ENCODE results near the gene KASH5. TPM values are rescaled to one million over a fixed set of nuclear protein-coding genes. Genes with fewer than 3 reads are reported as not detected.
"Not testable (repeated sequence)": the region's sequence is repeated elsewhere in the genome, so short reads cannot be mapped to it uniquely, and the experiment has no call there.

Gene KASH5
- total RNA-seq, 1 experiment from 2014 or later = 0.42 TPM

- TF ChIP-seq AR (CRISPR knock-in tag; IDR thresholded peaks at IDR 0.05) (no peak), ZNF317 (CRISPR knock-in tag; IDR thresholded peaks at IDR 0.05; ENCODE audit: borderline replicate concordance, low read depth) (no peak), ZBTB21 (CRISPR knock-in tag; IDR thresholded peaks at IDR 0.05; ENCODE audit: borderline replicate concordance) (no peak), JUN (CRISPR knock-in tag; IDR thresholded peaks at IDR 0.05) (no peak), NR1H2 (CRISPR knock-in tag; IDR thresholded peaks at IDR 0.05) (no peak), TEAD4 (CRISPR knock-in tag; IDR thresholded peaks at IDR 0.05) (no peak), NFYB (CRISPR knock-in tag; conservative IDR thresholded peaks at IDR 0.05; ENCODE audit: low read depth) (no peak)
Measured at GRCh38 chr19:49368711-49369358, 19.2 kb upstream of the KASH5 start (continued).

DNA sequence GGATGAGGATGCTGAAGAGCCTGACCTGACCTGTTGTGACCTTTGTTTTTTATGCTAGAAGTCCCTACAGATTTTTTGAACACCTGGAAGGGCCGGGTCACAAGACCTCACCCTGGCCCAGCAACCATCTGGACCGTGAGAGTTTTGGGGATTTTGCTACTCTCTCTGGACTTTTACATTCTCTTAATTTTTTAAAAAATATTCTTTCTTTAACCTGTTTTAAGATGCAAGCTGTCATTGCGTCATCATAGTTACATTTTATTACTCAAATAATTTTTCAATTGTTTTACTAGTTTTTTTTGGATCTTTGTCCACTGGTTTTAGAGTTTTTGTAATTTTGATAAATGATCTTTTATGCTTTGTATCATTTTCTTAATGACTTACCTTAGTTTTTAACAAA is 16.9 kb upstream of the KASH5 start:
- ChIA-PET POLR2A (no interaction called here), CTCF (no interaction called here)
- Mint-ChIP-seq H3K4me1 (peaks cover 5% of the 10 kb centered on the region; the same call in 1 of the 2 replicates), H3K27ac (no peak overlapping the region), H3K27me3 (ENCODE audit: low read depth) (peaks cover 23% of the 10 kb centered on the region), H3K36me3 (peaks cover 21% of the 10 kb centered on the region), H3K4me3 (no peak overlapping the region), H3K9me3 (peaks cover 25% of the 10 kb centered on the region)
- TF ChIP-seq, protein P1, sequence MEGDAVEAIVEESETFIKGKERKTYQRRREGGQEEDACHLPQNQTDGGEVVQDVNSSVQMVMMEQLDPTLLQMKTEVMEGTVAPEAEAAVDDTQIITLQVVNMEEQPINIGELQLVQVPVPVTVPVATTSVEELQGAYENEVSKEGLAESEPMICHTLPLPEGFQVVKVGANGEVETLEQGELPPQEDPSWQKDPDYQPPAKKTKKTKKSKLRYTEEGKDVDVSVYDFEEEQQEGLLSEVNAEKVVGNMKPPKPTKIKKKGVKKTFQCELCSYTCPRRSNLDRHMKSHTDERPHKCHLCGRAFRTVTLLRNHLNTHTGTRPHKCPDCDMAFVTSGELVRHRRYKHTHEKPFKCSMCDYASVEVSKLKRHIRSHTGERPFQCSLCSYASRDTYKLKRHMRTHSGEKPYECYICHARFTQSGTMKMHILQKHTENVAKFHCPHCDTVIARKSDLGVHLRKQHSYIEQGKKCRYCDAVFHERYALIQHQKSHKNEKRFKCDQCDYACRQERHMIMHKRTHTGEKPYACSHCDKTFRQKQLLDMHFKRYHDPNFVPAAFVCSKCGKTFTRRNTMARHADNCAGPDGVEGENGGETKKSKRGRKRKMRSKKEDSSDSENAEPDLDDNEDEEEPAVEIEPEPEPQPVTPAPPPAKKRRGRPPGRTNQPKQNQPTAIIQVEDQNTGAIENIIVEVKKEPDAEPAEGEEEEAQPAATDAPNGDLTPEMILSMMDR (IDR thresholded peaks at IDR 0.05) = no peak
- TF ChIP-seq KAT7 (CRISPR knock-in tag; IDR thresholded peaks at IDR 0.05; ENCODE audit: borderline replicate concordance) = no peak
- no peak for TF ChIP-seq ETV6 (CRISPR knock-in tag; IDR thresholded peaks at IDR 0.05)
- no peak for TF ChIP-seq TEAD1 (CRISPR knock-in tag; IDR thresholded peaks at IDR 0.05)
- no peak for TF ChIP-seq ESRRA (CRISPR knock-in tag; IDR thresholded peaks at IDR 0.05; ENCODE audit: borderline replicate concordance)
- ATAC-seq (no peak), DNase-seq (ENCODE audit: low spot score) (no peak)

DNA sequence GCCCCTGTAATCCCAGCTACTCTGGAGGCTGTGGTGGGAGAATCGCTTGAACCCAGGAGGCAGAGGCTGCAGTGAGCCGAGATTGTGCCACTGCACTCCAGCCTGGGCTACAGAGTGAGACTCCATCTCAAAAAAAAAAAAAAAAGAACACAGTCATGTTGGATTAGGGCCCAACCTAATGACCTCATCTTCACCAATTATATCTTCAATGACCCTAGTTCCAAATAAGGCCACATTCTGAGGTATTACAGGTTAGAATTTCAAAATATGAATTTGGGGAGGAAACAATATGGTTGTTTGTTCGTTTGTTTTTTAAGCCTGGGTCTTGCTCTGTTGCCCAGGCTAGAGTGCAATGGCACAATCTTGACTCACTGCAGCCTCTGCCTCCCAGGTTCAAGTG is 14.9 kb upstream of the KASH5 start:
- H3K27ac Mint-ChIP-seq; ATAC-seq; CTCF ChIA-PET; DNase-seq (ENCODE audit: low spot score); H3K4me3 Mint-ChIP-seq; H3K4me1 Mint-ChIP-seq: not testable (repeated sequence)
- Mint-ChIP-seq H3K36me3 (peaks cover 21% of the 10 kb centered on the region), H3K27me3 (ENCODE audit: low read depth) (peaks cover 35% of the 10 kb centered on the region), H3K9me3 (peaks cover 25% of the 10 kb centered on the region)
- 0 out of 2 replicates have a peak, but pooled peaks have one; percentile 8 for TF ChIP-seq ZNF121 (CRISPR knock-in tag; IDR thresholded peaks at IDR 0.05)
- POLR2A ChIA-PET = interaction anchor here (0.7 kb wide), 1 partner anchor 63 kb away, joined by 3 read pairs; no protein-coding TSS in a partner anchor

- peaks cover 12% of the 10 kb centered on the region for H3K9me3 Mint-ChIP-seq
- no peak overlapping the region for H3K27ac Mint-ChIP-seq
- ChIA-PET POLR2A (no interaction called here), CTCF (interaction anchor here (0.5 to 2.0 kb wide), 9 partner anchors 12 to 197 kb away, joined by 3 to 8 read pairs (median 3); partner anchors contain the start of gene DKKL1)
- peaks cover 10% of the 10 kb centered on the region for H3K36me3 Mint-ChIP-seq
- H3K27me3 Mint-ChIP-seq (ENCODE audit: low read depth) = peaks cover 29% of the 10 kb centered on the region
- H3K4me1 Mint-ChIP-seq = peaks cover 5% of the 10 kb centered on the region; the same call in 1 of the 2 replicates
- TF ChIP-seq, protein P2, sequence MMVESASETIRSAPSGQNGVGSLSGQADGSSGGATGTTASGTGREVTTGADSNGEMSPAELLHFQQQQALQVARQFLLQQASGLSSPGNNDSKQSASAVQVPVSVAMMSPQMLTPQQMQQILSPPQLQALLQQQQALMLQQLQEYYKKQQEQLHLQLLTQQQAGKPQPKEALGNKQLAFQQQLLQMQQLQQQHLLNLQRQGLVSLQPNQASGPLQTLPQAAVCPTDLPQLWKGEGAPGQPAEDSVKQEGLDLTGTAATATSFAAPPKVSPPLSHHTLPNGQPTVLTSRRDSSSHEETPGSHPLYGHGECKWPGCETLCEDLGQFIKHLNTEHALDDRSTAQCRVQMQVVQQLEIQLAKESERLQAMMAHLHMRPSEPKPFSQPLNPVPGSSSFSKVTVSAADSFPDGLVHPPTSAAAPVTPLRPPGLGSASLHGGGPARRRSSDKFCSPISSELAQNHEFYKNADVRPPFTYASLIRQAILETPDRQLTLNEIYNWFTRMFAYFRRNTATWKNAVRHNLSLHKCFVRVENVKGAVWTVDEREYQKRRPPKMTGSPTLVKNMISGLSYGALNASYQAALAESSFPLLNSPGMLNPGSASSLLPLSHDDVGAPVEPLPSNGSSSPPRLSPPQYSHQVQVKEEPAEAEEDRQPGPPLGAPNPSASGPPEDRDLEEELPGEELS (CRISPR knock-in tag; IDR thresholded peaks at IDR 0.05) = no peak
- TF ChIP-seq NR1H2 (CRISPR knock-in tag; IDR thresholded peaks at IDR 0.05) (no peak), TEAD1 (CRISPR knock-in tag; IDR thresholded peaks at IDR 0.05) (no peak), CBFB (CRISPR knock-in tag; IDR thresholded peaks at IDR 0.05; ENCODE audit: low read depth) (no peak), RELA (CRISPR knock-in tag; IDR thresholded peaks at IDR 0.05; ENCODE audit: borderline replicate concordance) (no peak), JAZF1 (CRISPR knock-in tag; IDR thresholded peaks at IDR 0.05) (no peak)
- TF ChIP-seq, protein P3, sequence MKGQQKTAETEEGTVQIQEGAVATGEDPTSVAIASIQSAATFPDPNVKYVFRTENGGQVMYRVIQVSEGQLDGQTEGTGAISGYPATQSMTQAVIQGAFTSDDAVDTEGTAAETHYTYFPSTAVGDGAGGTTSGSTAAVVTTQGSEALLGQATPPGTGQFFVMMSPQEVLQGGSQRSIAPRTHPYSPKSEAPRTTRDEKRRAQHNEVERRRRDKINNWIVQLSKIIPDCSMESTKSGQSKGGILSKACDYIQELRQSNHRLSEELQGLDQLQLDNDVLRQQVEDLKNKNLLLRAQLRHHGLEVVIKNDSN (CRISPR knock-in tag; IDR thresholded peaks at IDR 0.05) = no peak
- TF ChIP-seq, protein P4, sequence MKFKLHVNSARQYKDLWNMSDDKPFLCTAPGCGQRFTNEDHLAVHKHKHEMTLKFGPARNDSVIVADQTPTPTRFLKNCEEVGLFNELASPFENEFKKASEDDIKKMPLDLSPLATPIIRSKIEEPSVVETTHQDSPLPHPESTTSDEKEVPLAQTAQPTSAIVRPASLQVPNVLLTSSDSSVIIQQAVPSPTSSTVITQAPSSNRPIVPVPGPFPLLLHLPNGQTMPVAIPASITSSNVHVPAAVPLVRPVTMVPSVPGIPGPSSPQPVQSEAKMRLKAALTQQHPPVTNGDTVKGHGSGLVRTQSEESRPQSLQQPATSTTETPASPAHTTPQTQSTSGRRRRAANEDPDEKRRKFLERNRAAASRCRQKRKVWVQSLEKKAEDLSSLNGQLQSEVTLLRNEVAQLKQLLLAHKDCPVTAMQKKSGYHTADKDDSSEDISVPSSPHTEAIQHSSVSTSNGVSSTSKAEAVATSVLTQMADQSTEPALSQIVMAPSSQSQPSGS (CRISPR knock-in tag; IDR thresholded peaks at IDR 0.05; ENCODE audit: borderline replicate concordance, low read depth) = no peak
- H3K4me3 Mint-ChIP-seq = no peak overlapping the region
- ATAC-seq (no peak), DNase-seq (ENCODE audit: low spot score) (no peak)
Measured at GRCh38 chr19:49374665-49375434, 13.2 kb upstream of the KASH5 start.
